Measurements from ENCODE around the gene MYH10.

DNA sequence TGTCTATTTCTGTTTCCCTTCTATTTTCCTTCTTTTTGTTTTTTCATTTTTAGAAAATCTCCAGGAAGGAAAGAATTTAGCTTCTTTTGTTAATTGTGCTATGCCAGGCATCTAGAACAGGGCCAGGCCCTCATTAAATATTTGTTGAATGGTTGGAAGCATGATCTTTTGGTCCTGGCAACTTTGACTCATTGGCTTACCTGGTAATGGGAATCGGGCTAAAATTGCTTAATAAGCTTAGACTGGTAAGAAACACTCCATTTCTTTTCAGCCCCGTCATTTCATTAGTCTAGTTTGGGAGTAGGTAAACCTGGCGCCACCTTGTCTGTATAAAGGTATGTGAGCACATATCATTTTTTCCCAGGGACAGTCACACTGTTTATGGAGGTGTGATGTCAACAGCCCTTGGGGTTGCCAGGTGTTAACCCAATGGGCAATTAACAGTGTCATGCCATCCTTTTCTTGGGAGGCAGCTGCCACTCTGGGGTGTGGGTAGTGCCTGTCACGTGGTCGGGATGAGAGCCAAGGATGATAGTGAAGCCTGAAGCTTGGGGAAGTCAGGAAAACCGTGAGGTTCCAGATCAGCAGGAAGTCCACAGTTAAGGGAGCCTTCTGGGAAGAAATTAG is 204.3 kb downstream of the MYH10 start:
- no peak for TF ChIP-seq CTCF (IDR thresholded peaks at IDR 0.05)
- TF ChIP-seq POLR2A (IDR thresholded peaks at IDR 0.05) = no peak

Data from body of pancreas (tissue), 4 donors.